Measurements from ENCODE around the gene PLCL1.

Gene PLCL1

DNA sequence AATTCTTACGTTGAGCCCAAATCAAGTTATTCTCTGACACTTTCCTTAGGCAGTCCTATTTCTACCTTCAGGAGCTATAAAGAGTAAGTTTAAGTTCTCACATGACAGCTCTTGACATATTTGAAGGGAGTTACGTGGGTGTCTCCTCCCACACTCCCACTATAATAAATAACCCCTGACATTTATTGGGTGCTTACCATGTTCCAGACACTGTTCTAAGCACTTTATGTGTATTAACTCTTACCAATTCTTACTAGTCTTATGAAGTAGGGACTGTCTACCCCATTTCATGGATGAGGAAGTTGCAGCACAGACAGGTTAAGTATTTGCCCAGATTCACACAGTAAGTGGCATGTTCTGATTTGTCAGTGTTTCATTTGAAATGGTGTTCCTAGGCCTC is 17.9 kb downstream of the PLCL1 start:
- no peak for TF ChIP-seq REST (IDR thresholded peaks at IDR 0.05; ENCODE audit: insufficient read depth in 1 of 2, low read depth in 2 of 2, low read length in 2 of 2)
- no peak for TF ChIP-seq TAF1 (IDR thresholded peaks at IDR 0.05; ENCODE audit: borderline replicate concordance, insufficient read depth, low read length)
- no peak for TF ChIP-seq FOXP2 (optimal IDR thresholded peaks at IDR 0.05; ENCODE audit: borderline replicate concordance, extremely low read depth, extremely low read length, insufficient read depth)
- TF ChIP-seq SIN3A (IDR thresholded peaks at IDR 0.05; ENCODE audit: borderline replicate concordance, insufficient read depth, low read length), result no peak
- TF ChIP-seq POLR2AphosphoS5 (IDR thresholded peaks at IDR 0.05; ENCODE audit: low read depth, low read length), result no peak

DNA sequence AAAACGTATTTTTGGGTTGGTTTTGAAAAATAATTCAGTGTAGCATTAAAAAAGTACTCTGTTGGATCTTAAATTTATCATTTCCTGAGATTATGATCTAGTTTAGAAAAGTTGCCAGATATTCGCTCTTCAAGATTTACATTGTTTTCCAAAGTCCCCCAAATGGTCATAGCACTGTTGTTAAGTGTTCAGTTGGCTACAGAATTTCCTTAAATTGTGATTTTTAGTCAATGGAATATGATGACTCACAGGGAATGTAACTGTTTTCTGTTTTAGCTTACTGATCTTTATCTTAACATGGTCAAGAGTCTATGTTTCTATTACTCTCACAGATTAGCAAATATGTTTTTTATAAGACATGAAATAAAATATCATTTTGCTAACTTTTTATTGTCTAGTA is 23.2 kb downstream of the PLCL1 start:
- TF ChIP-seq TAF1 (IDR thresholded peaks at IDR 0.05; ENCODE audit: borderline replicate concordance, insufficient read depth, low read length) (no peak), FOXP2 (optimal IDR thresholded peaks at IDR 0.05; ENCODE audit: borderline replicate concordance, extremely low read depth, extremely low read length, insufficient read depth) (no peak), REST (IDR thresholded peaks at IDR 0.05; ENCODE audit: insufficient read depth in 1 of 2, low read depth in 2 of 2, low read length in 2 of 2) (no peak), SIN3A (IDR thresholded peaks at IDR 0.05; ENCODE audit: borderline replicate concordance, insufficient read depth, low read length) (no peak), POLR2AphosphoS5 (IDR thresholded peaks at IDR 0.05; ENCODE audit: low read depth, low read length) (no peak)

GRCh38 chr2:197828464-197829135 is 24.2 kb downstream of the PLCL1 start:
- TF ChIP-seq TAF1 (IDR thresholded peaks at IDR 0.05; ENCODE audit: borderline replicate concordance, insufficient read depth, low read length) (no peak), FOXP2 (optimal IDR thresholded peaks at IDR 0.05; ENCODE audit: borderline replicate concordance, extremely low read depth, extremely low read length, insufficient read depth) (no peak), REST (IDR thresholded peaks at IDR 0.05; ENCODE audit: insufficient read depth in 1 of 2, low read depth in 2 of 2, low read length in 2 of 2) (no peak), SIN3A (IDR thresholded peaks at IDR 0.05; ENCODE audit: borderline replicate concordance, insufficient read depth, low read length) (no peak), POLR2AphosphoS5 (IDR thresholded peaks at IDR 0.05; ENCODE audit: low read depth, low read length) (no peak)

GRCh38 chr2:197835293-197835692 is 30.9 kb downstream of the PLCL1 start:
- TF ChIP-seq FOXP2 (optimal IDR thresholded peaks at IDR 0.05; ENCODE audit: borderline replicate concordance, extremely low read depth, extremely low read length, insufficient read depth) (no peak), TAF1 (IDR thresholded peaks at IDR 0.05; ENCODE audit: borderline replicate concordance, insufficient read depth, low read length) (no peak), POLR2AphosphoS5 (IDR thresholded peaks at IDR 0.05; ENCODE audit: low read depth, low read length) (no peak), REST (IDR thresholded peaks at IDR 0.05; ENCODE audit: insufficient read depth in 1 of 2, low read depth in 2 of 2, low read length in 2 of 2) (no peak), SIN3A (IDR thresholded peaks at IDR 0.05; ENCODE audit: borderline replicate concordance, insufficient read depth, low read length) (no peak)

All from PFSK-1 (cell line).